GM10847 (cell line): ENCODE results near the gene FOCAD.

Experiments
- POLR2A ChIP-seq: IDR thresholded peaks from 2 replicates; pipeline ENCODE4 v1.6.1; 2011; ENCODE audit not compliant: insufficient read length; ENCODE audit errors: extremely low read depth

The FOCAD gene

GRCh38 chr9:20870115-20870514 is 186.1 kb downstream of the FOCAD start:
- TF ChIP-seq POLR2A, result no peak

DNA sequence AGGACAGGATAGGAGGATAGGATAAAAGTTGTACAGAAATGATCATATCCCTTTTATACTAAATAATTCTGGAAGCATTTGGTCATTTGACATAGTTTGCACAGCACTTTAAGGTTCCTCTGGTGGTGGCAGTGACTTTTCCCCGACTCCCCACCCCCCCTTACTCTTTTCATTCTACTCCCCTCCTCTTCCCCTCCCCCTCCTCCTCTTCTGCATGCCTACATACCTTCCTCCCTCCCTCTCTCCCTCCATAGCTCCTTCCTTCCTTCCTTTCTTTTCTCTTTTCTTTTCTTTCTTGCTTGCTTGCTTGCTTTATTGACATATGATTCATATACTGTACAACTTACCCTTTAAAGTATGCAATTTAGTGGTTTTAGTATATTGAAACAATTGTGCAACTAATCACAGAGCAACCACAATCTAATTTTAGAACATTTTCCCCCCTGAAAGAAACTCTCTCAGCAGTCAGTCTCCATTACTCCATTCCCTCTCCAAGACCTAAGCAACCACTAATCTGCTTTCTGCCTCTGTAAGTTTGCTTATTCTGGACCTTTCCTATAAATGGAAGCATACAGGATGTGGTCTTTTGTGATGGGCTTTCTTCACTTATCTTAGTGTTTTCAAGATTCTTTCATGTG is 188.4 kb downstream of the FOCAD start:
- no peak for TF ChIP-seq POLR2A

GRCh38 chr9:20873240-20873865 is 189.3 kb downstream of the FOCAD start:
- no peak for TF ChIP-seq POLR2A

GRCh38 chr9:20880271-20880670 is 196.2 kb downstream of the FOCAD start:
- TF ChIP-seq POLR2A, result no peak

- no peak for TF ChIP-seq POLR2A
Measured at GRCh38 chr9:20880675-20881074, 196.6 kb downstream of the FOCAD start.

DNA sequence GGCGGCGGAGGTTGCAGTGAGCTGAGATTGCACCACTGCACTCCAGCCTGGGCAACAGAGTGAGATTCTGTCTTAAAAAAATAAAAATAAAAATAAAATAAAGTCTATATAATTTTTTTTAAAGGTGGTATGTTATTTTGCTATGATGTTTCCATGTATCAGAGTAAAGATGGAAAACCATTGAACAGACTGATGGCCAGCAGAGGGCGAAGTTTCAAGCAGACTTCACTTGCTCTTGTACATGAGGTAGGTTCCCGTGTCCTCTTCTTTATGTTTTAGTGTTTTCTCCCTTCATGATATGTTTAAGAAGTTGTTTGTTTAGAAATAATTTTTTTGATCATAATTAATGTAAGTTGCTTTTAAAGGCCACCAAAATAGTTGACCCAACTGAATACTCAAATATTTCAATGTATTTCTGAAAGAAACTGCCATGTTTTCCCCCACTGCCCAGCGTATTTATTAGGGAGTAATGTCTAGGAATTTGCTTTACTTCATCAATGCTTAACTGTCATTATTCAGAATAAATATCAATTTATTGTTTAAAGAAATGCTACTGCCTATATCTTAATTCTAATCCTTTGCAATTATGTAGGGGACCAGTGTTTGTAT is 201.0 kb downstream of the FOCAD start:
- no peak for TF ChIP-seq POLR2A

GRCh38 chr9:20898885-20899554 is 215.0 kb downstream of the FOCAD start:
- TF ChIP-seq POLR2A, result no peak

- TF ChIP-seq POLR2A, result no peak
Measured at GRCh38 chr9:20903212-20903611, 219.2 kb downstream of the FOCAD start.

DNA sequence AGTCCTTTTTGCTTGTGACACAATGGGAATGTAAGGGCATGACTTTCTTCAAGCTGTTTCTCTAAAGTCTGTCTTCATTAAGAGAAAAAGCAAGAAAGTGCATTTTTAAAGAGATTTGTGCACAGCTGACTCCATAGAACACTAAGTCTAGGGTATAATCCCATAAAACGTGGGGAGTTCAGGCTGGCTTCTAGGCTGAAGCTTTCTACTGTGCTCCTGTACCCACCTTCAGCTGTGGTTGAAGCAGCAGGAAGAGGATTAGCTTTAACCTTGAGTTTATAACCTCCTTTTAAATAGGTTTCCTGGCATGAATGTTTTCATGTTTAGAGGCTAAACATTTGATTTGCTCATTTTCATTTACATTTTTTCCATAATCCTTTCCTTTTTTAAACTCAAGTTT is 220.9 kb downstream of the FOCAD start:
- no peak for TF ChIP-seq POLR2A

GRCh38 chr9:20906326-20906725 is 222.3 kb downstream of the FOCAD start:
- TF ChIP-seq POLR2A, result no peak

GRCh38 chr9:20908461-20908860 is 224.4 kb downstream of the FOCAD start:
- TF ChIP-seq POLR2A, result no peak

GRCh38 chr9:20914556-20914955 is 230.5 kb downstream of the FOCAD start:
- TF ChIP-seq POLR2A, result no peak

GRCh38 chr9:20921362-20921761 is 237.3 kb downstream of the FOCAD start:
- no peak for TF ChIP-seq POLR2A

GRCh38 chr9:20925256-20926045 is 241.4 kb downstream of the FOCAD start:
- no peak for TF ChIP-seq POLR2A

DNA sequence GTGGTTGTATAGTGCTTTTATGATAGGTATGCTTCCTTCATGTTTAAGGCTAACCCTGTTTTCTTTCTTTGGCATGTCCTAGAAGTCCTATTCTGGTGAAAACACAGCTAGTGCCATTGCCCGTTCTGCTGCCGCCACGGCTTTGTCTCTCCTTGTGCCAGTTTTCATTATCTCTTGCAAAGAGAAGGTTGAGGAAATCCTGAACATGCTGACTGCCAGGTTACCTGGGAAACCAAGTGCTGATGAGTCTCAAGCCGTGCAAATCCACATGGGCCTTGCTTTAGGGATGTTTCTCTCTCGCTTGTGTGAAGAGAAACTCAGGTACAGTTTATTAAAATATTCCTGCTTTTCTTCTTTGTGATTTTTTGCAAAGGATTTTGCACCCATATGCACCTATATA is 245.2 kb downstream of the FOCAD start:
- no peak for TF ChIP-seq POLR2A

DNA sequence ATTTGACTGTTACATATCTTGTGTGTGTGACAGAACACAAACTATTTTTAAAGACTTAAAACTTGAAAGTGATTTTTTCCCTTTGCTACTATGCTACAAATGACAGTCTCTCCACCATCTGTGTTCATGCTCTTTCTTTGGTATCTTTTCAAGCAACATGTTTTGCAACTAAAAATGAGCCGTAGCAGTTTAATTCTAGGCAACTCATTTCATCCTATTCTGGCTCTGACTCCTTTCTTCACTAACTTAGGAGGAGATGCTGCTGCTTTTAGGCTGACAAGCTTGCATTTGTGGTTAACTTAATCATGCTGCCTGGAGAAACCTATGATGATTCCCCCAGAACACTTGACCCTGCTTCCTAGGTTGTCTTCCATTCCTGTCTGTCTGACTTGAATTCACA is 246.8 kb downstream of the FOCAD start:
- no peak for TF ChIP-seq POLR2A
